Amniotic epithelial cell (primary cell): ENCODE data around the gene ITPRIPL2.

Experiments
- DNase-seq: peaks from one replicate; pipeline ENCODE4 v3.0.0-alpha.2; 2010; ENCODE audit warnings: low read depth

Gene ITPRIPL2

DNA sequence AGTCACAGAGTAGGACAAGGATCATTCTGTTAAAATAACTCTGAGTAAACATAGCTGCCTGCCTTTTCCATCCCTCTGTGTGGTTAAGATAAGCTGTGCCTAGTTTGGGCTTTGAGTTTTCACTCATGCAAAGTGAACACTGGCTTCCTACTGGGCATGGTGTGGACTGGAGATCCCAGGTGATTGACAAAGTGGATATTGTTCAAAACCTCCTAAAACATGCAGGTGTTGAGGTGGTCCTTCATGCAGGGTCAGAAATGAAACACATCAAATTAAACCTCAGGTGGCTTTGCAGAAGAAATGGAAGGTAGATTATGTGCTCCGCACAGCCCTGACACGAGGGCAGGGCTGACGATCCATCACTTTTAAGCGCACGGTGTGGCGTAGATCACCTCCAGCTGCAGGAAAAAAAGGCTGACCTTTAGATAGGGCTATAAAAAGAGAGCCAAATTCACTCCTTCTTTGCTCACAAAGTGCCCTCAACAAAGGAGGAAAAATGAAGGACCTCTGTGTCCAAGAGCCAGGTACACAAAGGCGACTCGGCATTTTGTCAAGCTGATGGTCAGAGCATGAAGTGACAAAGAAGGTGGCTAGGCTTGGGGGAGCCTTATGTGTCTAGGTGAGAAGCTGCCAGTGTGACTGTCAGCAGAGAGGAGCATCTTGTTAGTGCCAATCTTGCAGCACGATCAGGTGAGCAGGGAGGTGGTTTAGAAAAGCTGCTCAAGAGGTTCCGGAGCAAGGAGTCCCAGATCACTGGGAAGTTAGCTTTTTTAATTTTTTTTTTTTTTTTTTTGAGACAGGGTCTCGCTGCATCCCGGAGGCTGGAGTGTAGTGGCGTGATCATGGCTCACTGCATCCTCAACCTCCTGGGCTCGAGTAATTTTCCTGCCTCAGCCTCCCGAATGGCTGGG is 19.9 kb upstream of the ITPRIPL2 start:
- no peak for DNase-seq

GRCh38 chr16:19094542-19095365 is 19.0 kb upstream of the ITPRIPL2 start:
- DNase-seq, result no peak

GRCh38 chr16:19095654-19096053 is 18.1 kb upstream of the ITPRIPL2 start:
- no peak for DNase-seq

DNA sequence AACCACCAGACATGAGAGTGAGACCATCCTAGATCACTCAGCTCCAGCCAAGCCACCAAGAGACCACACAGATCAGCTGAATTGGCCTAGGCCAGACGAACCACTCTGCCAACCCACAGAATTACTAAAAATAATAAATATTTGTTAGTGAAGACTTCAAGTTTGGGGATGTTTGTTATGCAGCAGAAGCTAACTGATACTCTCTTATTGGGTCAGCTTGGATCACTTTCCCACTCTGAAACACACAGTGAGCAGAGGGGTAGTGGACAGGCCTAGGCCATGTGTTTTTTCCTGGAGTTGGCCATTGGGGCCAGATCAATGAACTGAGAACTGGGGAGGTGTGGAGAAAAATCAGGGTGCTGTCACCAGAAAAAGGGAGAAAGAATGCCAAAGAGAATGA is 15.6 kb upstream of the ITPRIPL2 start:
- no peak for DNase-seq

GRCh38 chr16:19102187-19102872 is 11.4 kb upstream of the ITPRIPL2 start:
- no peak for DNase-seq

GRCh38 chr16:19104607-19105006 is 9.2 kb upstream of the ITPRIPL2 start:
- DNase-seq, result no peak

DNA sequence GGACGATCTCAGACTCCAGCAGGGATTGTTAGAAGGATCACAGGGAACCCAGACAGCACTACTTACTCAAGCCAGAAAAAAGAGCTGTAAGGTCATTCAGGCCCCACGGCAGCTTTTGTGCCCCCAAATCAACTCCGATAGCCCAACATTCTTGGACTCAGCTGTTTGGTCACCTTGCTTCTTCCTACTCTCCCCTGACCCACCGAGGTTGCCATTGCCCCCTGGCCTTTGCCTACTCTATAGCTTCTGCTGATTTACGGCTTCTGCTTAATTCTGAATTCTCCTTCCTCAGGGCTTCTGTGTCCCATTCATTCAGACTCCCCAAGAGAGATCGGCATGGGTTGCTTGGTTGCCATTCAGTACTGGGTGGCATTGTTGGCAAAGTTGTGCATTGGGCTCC is 8.6 kb upstream of the ITPRIPL2 start:
- DNase-seq, result no peak

- DNase-seq, result peak; percentile 29
Measured at GRCh38 chr16:19105891-19106624, 7.7 kb upstream of the ITPRIPL2 start.

DNA sequence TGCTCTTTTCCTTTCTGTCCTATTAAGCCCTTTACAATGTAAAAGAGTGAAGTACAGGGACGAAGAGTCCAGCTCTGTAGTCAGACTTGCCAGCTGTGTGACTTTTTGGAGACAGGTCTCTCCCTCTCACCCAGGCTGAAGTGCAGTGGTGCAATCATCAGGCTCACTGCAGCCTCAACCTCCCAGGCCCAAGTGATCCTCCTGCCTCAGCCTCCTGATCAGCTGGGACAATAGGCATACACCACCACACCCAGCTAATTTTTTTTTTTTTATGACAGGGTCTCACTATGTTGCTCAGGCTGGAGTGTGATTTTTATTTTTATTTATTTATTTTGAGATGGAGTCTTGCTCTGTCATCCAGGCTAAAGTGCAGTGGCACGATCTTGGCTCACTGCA is 7.1 kb upstream of the ITPRIPL2 start:
- DNase-seq, result no peak

GRCh38 chr16:19108409-19109287 is 5.1 kb upstream of the ITPRIPL2 start:
- no peak for DNase-seq

DNA sequence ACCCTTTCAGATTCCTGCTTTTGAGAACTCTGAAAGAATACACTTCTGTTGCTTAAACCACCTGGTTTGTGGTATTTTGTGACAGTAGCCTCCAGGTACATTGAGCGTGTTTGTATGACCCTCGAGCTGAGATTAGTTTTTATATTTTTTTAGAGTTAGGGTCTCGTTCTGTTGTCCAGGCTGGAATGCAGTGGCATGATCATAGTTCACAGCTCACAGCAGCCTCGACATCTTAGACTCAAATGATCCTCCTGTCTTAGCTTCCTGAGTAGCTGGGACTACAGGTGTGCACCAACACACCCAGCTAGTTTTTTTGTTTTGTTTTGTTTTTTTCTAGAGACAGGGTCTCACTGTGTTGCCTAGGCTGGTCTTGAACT is 4.5 kb upstream of the ITPRIPL2 start:
- no peak for DNase-seq

DNA sequence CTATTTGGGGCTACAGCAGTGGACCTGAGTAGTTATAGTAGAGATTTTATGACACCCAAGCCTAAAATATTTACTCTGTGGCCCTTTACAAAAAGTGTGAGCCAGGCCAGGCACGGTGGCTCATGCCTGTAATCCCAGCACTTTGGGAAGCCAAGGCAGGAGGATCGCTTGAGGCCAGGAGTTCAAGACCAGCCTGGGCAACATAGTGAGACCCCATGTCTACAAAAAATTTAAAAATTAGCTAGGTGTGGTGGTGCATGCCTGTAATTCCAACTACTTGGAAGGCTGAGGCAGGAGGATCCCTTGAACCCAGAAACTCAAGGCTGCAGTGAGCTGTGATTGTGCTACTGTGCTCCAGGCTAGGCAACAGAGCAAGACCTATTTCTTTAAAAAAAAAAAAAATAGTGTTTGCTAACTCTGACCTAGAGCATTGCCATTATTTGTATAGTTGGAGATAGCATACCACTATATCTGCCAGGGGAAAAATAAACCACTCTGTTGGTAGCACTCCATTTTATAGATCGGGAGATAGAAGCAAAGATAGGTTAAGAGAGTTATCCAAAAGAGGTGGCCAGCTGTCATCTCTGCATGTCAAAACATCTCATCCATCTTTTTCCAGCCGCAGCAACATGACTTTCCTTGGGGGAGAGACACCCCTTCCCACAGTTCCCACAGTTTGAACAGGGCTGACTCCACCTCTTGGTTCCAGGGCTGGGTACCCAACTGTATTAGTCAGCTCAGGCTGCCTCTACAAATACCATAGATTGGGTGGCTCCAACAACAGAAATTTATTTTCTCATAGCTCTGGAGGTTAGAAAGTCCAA is 3.0 kb upstream of the ITPRIPL2 start:
- DNase-seq, result no peak

DNA sequence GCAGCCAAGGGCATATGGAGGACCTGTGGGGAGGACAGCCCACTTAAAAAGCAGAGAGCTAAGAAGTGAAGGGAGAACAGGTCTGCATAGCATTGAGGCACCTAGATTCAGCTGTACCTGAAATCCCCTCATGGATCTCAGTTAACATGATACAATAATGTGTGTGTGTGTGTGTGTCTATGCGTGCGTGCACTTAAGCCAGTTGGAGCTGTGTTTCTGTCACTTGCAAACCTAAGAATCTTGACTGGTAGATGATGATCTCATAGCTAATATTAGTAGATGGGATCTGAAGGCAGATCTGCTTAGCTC is 1.7 kb upstream of the ITPRIPL2 start:
- no peak for DNase-seq

DNA sequence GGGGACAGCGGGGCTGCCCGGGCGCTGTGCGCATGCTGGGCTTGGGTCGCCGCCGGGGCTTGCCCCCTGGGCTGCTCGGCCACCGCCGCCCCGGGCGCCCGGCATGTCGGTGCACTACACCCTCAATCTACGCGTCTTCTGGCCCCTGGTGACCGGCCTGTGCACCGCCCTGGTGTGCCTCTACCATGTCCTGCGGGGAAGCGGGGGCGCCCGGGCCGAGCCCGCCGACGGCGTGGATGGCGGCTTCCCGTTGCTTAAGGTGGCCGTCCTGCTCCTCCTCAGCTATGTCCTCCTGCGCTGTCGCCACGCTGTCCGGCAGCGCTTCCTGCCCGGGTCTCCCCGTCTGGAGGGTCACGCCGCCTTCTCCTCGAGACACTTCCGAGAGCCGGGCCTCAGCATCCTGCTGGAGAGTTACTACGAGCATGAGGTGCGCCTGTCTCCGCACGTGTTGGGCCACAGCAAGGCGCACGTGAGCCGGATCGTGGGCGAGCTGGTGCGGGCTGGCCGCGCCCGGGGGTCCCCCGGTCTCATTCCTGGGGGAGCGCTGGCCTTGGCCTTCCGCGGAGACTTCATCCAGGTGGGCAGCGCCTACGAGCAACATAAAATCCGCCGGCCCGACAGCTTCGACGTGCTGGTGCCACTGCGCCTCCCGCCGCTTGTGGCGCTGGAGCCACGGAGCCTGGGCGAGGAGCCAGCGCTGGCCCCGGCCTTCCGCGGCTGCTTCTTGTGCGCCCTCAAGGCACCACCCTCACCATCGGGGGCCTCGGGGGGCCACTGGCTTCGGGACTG is 789 bp downstream of the ITPRIPL2 start:
- DNase-seq, result peak; percentile 62

GRCh38 chr16:19115148-19116021 is 1.6 kb downstream of the ITPRIPL2 start:
- no peak for DNase-seq

DNA sequence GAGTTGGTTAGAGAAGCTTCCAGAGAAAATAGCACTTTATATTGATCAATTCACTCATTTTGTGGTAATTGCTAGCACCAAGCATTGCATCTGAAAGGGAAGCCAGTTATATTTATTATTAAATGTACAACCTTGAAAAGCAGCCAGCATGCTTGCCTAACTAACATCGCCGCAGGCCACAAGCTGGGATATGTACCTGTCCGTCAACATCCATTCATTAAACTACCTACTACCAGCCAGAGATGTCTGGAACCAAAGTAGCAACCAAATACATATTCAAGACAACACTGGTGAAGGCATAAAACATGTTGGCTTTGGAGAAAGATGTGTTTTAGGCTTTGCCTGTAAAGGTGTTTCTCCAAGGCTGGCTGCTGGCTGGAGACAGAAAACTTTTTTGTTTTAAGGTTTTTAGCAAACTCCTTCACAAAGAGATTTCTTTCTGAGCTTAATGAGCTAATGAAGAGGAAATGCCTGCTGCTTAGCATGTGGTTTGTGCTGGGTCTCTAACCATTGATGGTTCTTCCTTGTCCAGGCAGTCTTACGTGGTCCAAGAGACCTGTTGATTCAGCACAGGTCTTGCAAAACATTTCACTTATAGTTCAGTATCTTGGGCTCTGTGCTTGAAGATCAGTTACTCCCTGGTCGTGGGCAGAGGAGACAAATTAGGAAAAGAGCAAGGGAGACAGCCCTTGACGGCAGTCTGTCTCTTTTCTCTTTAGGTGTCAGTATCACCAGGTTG is 3.1 kb downstream of the ITPRIPL2 start:
- peak; percentile 79 for DNase-seq

- peak; percentile 97 for DNase-seq
Measured at GRCh38 chr16:19118938-19119431, 5.2 kb downstream of the ITPRIPL2 start.
